GM12872 (cell line): Measurements from ENCODE around the gene ZNF736.
A peak's percentile ranks its signal among the peaks of the same experiment; 100 is the strongest.

Source experiments
- CTCF ChIP-seq: IDR thresholded peaks from 3 replicates; pipeline ENCODE4 v1.5.1; 2011; ENCODE audit warnings: low read depth, mild to moderate bottlenecking, low read length, moderate library complexity; ENCODE audit not compliant: insufficient read depth

The ZNF736 gene

GRCh38 chr7:64313740-64314491 is at the start of gene ZNF736:
ZNF736 (plus strand) TSS chr7:64313961; CDS start chr7:64314151, 190 bp downstream.
- no peak for TF ChIP-seq CTCF

- TF ChIP-seq CTCF = no peak
These were observed 47.3 kb upstream of the ZNF736 start for GRCh38 chr7:64266341-64266919.

DNA sequence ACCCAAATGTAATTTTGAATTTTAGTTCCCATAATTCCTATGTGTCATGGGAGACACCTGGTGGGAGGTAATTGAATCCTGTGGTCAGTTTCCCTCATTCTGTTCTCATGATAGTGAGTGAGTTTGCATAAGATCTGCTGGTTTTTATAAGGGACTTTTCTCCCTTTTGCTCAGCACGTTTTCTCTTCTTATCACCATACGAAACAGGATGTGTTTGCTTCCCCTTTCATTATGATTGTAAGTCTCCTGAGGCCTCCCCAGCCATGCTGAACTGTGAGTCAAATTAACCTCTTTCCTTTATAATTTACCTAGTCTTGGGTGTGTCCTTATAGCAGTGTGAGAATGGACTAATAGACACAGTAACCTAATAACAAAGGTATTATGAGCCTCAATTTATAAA is 36.1 kb upstream of the ZNF736 start:
- TF ChIP-seq CTCF = no peak

- TF ChIP-seq CTCF = no peak
These were observed 18.9 kb upstream of the ZNF736 start for GRCh38 chr7:64294701-64295420.

- TF ChIP-seq CTCF = no peak
These were observed 12.9 kb upstream of the ZNF736 start for GRCh38 chr7:64300641-64301405.

- peak; percentile 15; the same call in 1 of the 3 replicates for TF ChIP-seq CTCF
These were observed 6.3 kb upstream of the ZNF736 start for GRCh38 chr7:64307254-64308015.
